Measurements from ENCODE around the gene ADAM23. TPM values are rescaled to one million over a fixed set of nuclear protein-coding genes. Genes with fewer than 3 reads are reported as not detected.

ADAM23 gene
- total RNA-seq, 1 experiment from 2014 or later = 24.6 TPM

GRCh38 chr2:206586609-206587008, 143.3 kb downstream of the ADAM23 start:
- DNase-seq (ENCODE audit: low spot score) = no peak
- Mint-ChIP-seq H3K4me1 (peaks cover 11% of the 10 kb centered on the region), H3K4me3 (no peak overlapping the region), H3K27ac (no peak overlapping the region), H3K36me3 (peaks cover 3% of the 10 kb centered on the region; the same call in 1 of the 2 replicates), H3K9me3 (no peaks in the 10 kb centered on the region), H3K27me3 (ENCODE audit: low read depth) (no peaks in the 10 kb centered on the region)
- POLR2A ChIA-PET = no interaction called here
- ATAC-seq = no peak
- TF ChIP-seq SMAD4 (CRISPR knock-in tag; IDR thresholded peaks at IDR 0.05) (no peak), ZNF532 (CRISPR knock-in tag; IDR thresholded peaks at IDR 0.05; ENCODE audit: borderline replicate concordance) (no peak), FOXJ3 (CRISPR knock-in tag; IDR thresholded peaks at IDR 0.05; ENCODE audit: borderline replicate concordance) (no peak), TP53 (CRISPR knock-in tag; IDR thresholded peaks at IDR 0.05) (no peak)
- CTCF ChIA-PET = no interaction called here

- DNase-seq (ENCODE audit: low spot score) (no peak), ATAC-seq (no peak)
- Mint-ChIP-seq H3K4me3 (no peak overlapping the region), H3K9me3 (no peaks in the 10 kb centered on the region), H3K27me3 (ENCODE audit: low read depth) (no peaks in the 10 kb centered on the region), H3K4me1 (peaks cover 3% of the 10 kb centered on the region; the same call in 1 of the 2 replicates), H3K27ac (no peak overlapping the region), H3K36me3 (no peaks in the 10 kb centered on the region; the same call in 1 of the 2 replicates)
- CTCF ChIA-PET = no interaction called here
- POLR2A ChIA-PET = no interaction called here
- TF ChIP-seq JAZF1 (CRISPR knock-in tag; IDR thresholded peaks at IDR 0.05) (no peak), SOX15 (CRISPR knock-in tag; IDR thresholded peaks at IDR 0.05) (no peak), NFATC4 (CRISPR knock-in tag; IDR thresholded peaks at IDR 0.05) (no peak), EMX1 (CRISPR knock-in tag; IDR thresholded peaks at IDR 0.05) (no peak), ZBTB21 (CRISPR knock-in tag; IDR thresholded peaks at IDR 0.05; ENCODE audit: borderline replicate concordance) (no peak), ZNF416 (CRISPR knock-in tag; IDR thresholded peaks at IDR 0.05) (no peak), ZNF532 (CRISPR knock-in tag; IDR thresholded peaks at IDR 0.05; ENCODE audit: borderline replicate concordance) (no peak), E2F1 (CRISPR knock-in tag; IDR thresholded peaks at IDR 0.05) (no peak), CBFB (CRISPR knock-in tag; IDR thresholded peaks at IDR 0.05; ENCODE audit: low read depth) (no peak)
- TF ChIP-seq, protein P1, sequence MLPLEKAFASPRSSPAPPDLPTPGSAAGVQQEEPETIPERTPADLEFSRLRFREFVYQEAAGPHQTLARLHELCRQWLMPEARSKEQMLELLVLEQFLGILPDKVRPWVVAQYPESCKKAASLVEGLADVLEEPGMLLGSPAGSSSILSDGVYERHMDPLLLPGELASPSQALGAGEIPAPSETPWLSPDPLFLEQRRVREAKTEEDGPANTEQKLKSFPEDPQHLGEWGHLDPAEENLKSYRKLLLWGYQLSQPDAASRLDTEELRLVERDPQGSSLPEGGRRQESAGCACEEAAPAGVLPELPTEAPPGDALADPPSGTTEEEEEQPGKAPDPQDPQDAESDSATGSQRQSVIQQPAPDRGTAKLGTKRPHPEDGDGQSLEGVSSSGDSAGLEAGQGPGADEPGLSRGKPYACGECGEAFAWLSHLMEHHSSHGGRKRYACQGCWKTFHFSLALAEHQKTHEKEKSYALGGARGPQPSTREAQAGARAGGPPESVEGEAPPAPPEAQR (CRISPR knock-in tag; IDR thresholded peaks at IDR 0.05) = no peak
- TF ChIP-seq, protein P2, sequence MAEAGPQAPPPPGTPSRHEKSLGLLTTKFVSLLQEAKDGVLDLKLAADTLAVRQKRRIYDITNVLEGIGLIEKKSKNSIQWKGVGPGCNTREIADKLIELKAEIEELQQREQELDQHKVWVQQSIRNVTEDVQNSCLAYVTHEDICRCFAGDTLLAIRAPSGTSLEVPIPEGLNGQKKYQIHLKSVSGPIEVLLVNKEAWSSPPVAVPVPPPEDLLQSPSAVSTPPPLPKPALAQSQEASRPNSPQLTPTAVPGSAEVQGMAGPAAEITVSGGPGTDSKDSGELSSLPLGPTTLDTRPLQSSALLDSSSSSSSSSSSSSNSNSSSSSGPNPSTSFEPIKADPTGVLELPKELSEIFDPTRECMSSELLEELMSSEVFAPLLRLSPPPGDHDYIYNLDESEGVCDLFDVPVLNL (CRISPR knock-in tag; IDR thresholded peaks at IDR 0.05; ENCODE audit: borderline replicate concordance, low read depth) = no peak
- TF ChIP-seq, protein P3, sequence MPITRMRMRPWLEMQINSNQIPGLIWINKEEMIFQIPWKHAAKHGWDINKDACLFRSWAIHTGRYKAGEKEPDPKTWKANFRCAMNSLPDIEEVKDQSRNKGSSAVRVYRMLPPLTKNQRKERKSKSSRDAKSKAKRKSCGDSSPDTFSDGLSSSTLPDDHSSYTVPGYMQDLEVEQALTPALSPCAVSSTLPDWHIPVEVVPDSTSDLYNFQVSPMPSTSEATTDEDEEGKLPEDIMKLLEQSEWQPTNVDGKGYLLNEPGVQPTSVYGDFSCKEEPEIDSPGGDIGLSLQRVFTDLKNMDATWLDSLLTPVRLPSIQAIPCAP (CRISPR knock-in tag; IDR thresholded peaks at IDR 0.05) = no peak
Observed at GRCh38 chr2:206597717-206598218, 154.4 kb downstream of the ADAM23 start.

Data from WTC11 (cell line).